Osteoblast (primary cell): ENCODE data around the gene DNMT3B. TPM values are rescaled to one million over a fixed set of nuclear protein-coding genes. Genes with fewer than 3 reads are reported as not detected.

ENCODE experiments used
- DNase-seq: peaks from one replicate; pipeline ENCODE4 v3.0.0; 2011; ENCODE audit warnings: low spot score, mixed read lengths; ENCODE audit not compliant: insufficient read length; ENCODE audit errors: missing footprints
- H2AFZ ChIP-seq: 2 replicates; pipeline ENCODE4 v1.6.0; 2011; ENCODE audit warnings: mild to moderate bottlenecking, low read length
- H3K27ac ChIP-seq: 2 replicates; pipeline ENCODE4 v1.5.1; 2011; ENCODE audit warnings: mild to moderate bottlenecking, low read depth, low read length, moderate library complexity
- H3K27me3 ChIP-seq: 2 replicates; pipeline ENCODE4 v1.6.0; 2012; ENCODE audit warnings: mild to moderate bottlenecking, control low read depth, inconsistent platforms, low read length, moderate library complexity; ENCODE audit not compliant: insufficient read depth
- H3K36me3 ChIP-seq: 2 replicates; pipeline ENCODE4 v1.5.1; 2011; ENCODE audit warnings: mild to moderate bottlenecking, low read length, control low read depth, moderate library complexity; ENCODE audit not compliant: insufficient read depth
- H3K4me1 ChIP-seq: 2 replicates; pipeline ENCODE4 v1.5.1; 2011; ENCODE audit warnings: mild to moderate bottlenecking, low read length, control low read depth, moderate library complexity; ENCODE audit not compliant: insufficient read depth
- H3K4me2 ChIP-seq: 2 replicates; pipeline ENCODE4 v1.6.0; 2011; ENCODE audit warnings: mild to moderate bottlenecking, low read length; ENCODE audit not compliant: insufficient read depth
- H3K4me3 ChIP-seq: fragments of 200-600 bp; sonication (generic); 3 replicates; pipeline ENCODE4 v1.5.1; 2012; ENCODE audit warnings: mild to moderate bottlenecking, low read length, inconsistent platforms; ENCODE audit not compliant: insufficient read depth
- H3K79me2 ChIP-seq: 2 replicates; pipeline ENCODE4 v1.6.0; 2012; ENCODE audit warnings: mild to moderate bottlenecking, low read length, control low read depth, inconsistent platforms; ENCODE audit not compliant: insufficient read depth
- H3K9me3 ChIP-seq: 2 replicates; pipeline ENCODE4 v1.5.1; 2011; ENCODE audit warnings: low read depth, low read length, control low read depth
- H4K20me1 ChIP-seq: 2 replicates; pipeline ENCODE4 v1.6.0; 2012; ENCODE audit warnings: mild to moderate bottlenecking, low read length, control low read depth; ENCODE audit not compliant: insufficient read depth
- CTCF ChIP-seq: IDR thresholded peaks from 2 replicates; pipeline ENCODE4 v1.5.1; 2011; ENCODE audit warnings: mild to moderate bottlenecking, low read depth, low read length, moderate library complexity; ENCODE audit errors: extremely low read depth
- total RNA-seq: library from RNA; depleted of rRNA; stranded (reverse); fragments of >200 nt; gene quantifications from 2 replicates; pipeline ENCODE4 v1.2.3, GENCODE V29; 2012

Gene DNMT3B
- total RNA-seq, 1 donor: 2.5 TPM

GRCh38 chr20:32731882-32732266 lies 30.3 kb upstream of the DNMT3B start:
- Histone ChIP-seq H4K20me1 (no peaks in the 10 kb centered on the region), H3K27ac (no peak overlapping the region), H3K36me3 (peaks cover 5% of the 10 kb centered on the region), H3K4me1 (peaks cover 30% of the 10 kb centered on the region), H3K9me3 (no peaks in the 10 kb centered on the region), H2AFZ (no peak overlapping the region), H3K27me3 (no peaks in the 10 kb centered on the region), H3K4me3 (no peak overlapping the region), H3K79me2 (peaks cover 33% of the 10 kb centered on the region), H3K4me2 (no peak overlapping the region)
- DNase-seq: peak; percentile 58
- TF ChIP-seq CTCF: no peak

- peaks cover 52% of the 10 kb centered on the region for H3K79me2 ChIP-seq
- H3K27me3 ChIP-seq: no peaks in the 10 kb centered on the region
- no peaks in the 10 kb centered on the region for H4K20me1 ChIP-seq
- peaks cover 13% of the 10 kb centered on the region for H3K4me1 ChIP-seq
- H2AFZ ChIP-seq: peak overlapping the region; percentile 39
- H3K4me3 ChIP-seq: no peak overlapping the region
- peak; percentile 81 for DNase-seq
- no peaks in the 10 kb centered on the region for H3K36me3 ChIP-seq
- no peak for TF ChIP-seq CTCF
- no peaks in the 10 kb centered on the region for H3K9me3 ChIP-seq
- peak overlapping the region; percentile 56 for H3K27ac ChIP-seq
- peak overlapping the region; percentile 50 for H3K4me2 ChIP-seq
Measured at GRCh38 chr20:32737371-32738223, 24.6 kb upstream of the DNMT3B start.

- H2AFZ ChIP-seq: no peak overlapping the region
Measured at GRCh38 chr20:32741151-32741550, 21.0 kb upstream of the DNMT3B start.

More at GRCh38 chr20:32741151-32741550, 21.0 kb upstream of the DNMT3B start:
- no peaks in the 10 kb centered on the region for H3K9me3 ChIP-seq
- no peaks in the 10 kb centered on the region for H3K36me3 ChIP-seq
- H3K27ac ChIP-seq: no peak overlapping the region
- H3K79me2 ChIP-seq: peaks cover 69% of the 10 kb centered on the region
- no peak overlapping the region for H3K4me3 ChIP-seq
- no peaks in the 10 kb centered on the region for H4K20me1 ChIP-seq
- no peaks in the 10 kb centered on the region for H3K27me3 ChIP-seq
- H3K4me2 ChIP-seq: no peak overlapping the region
- no peak for TF ChIP-seq CTCF
- H3K4me1 ChIP-seq: peaks cover 33% of the 10 kb centered on the region
- DNase-seq: no peak
